HL-60 (cell line): ENCODE results near the gene FCN3.

ENCODE experiments used
- POLR2AphosphoS5 ChIP-seq: IDR thresholded peaks from 2 replicates; pipeline ENCODE4 v1.6.1; 2012; ENCODE audit warnings: low read depth
- TF ChIP-seq, protein P1 (sequence below): IDR thresholded peaks from one replicate; pipeline ENCODE4 v1.5.1; 2011; ENCODE audit warnings: low read length, control low read depth, inconsistent platforms; ENCODE audit not compliant: insufficient read depth

DNA sequence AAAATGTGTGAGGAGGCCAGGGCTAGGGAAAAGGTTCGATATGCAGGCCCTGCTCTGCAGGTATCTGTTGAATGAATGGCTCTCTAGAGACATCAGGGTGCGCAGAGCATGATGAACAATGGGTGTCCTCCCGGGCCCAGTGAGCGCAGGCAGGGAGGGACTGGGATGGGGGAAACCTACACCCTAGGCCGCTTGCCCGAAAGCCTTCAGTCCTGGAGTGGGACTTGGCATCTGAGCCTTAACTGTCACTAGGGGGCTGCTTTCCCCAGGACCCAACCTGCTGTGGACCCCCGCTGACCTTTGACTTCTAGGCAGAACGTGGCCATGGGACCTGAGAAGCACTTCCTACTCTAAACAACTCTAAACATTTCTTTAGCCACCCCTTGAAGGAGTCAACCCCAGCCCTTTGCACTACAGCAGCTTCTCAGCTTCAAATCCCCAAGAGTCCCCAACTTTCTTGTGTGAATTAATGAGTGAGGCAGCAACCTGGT is 7.4 kb downstream of the FCN3 start:
- TF ChIP-seq, protein P1, sequence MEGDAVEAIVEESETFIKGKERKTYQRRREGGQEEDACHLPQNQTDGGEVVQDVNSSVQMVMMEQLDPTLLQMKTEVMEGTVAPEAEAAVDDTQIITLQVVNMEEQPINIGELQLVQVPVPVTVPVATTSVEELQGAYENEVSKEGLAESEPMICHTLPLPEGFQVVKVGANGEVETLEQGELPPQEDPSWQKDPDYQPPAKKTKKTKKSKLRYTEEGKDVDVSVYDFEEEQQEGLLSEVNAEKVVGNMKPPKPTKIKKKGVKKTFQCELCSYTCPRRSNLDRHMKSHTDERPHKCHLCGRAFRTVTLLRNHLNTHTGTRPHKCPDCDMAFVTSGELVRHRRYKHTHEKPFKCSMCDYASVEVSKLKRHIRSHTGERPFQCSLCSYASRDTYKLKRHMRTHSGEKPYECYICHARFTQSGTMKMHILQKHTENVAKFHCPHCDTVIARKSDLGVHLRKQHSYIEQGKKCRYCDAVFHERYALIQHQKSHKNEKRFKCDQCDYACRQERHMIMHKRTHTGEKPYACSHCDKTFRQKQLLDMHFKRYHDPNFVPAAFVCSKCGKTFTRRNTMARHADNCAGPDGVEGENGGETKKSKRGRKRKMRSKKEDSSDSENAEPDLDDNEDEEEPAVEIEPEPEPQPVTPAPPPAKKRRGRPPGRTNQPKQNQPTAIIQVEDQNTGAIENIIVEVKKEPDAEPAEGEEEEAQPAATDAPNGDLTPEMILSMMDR, result no peak
- no peak for TF ChIP-seq POLR2AphosphoS5
